PFSK-1 (cell line): ENCODE results near the gene WDR59.

Experiments used
- FOXP2 ChIP-seq: optimal IDR thresholded peaks from 2 replicates; pipeline ENCODE3; 2011; ENCODE audit warnings: borderline replicate concordance, control low read depth, inconsistent platforms; ENCODE audit not compliant: insufficient read depth; ENCODE audit errors: extremely low read length, extremely low read depth
- POLR2AphosphoS5 ChIP-seq: IDR thresholded peaks from 2 replicates; pipeline ENCODE4 v1.6.1; 2012; ENCODE audit warnings: low read depth, mild to moderate bottlenecking, control low read depth, low read length, moderate library complexity
- REST ChIP-seq, 2 experiments: IDR thresholded peaks; 2 replicates each; pipeline versions ENCODE4 v1.6.1 to v1.8.0; 2011 to 2012; ENCODE audit warnings: low read depth in 2 of 2, low read length in 2 of 2, control low read depth in 1 of 2, inconsistent platforms in 1 of 2, mild to moderate bottlenecking in 1 of 2, moderate library complexity in 1 of 2; ENCODE audit not compliant: insufficient read depth in 1 of 2
- SIN3A ChIP-seq: IDR thresholded peaks from 2 replicates; pipeline ENCODE4 v1.6.1; 2012; ENCODE audit warnings: mild to moderate bottlenecking, low read length, moderate library complexity, borderline replicate concordance; ENCODE audit not compliant: insufficient read depth
- TAF1 ChIP-seq: IDR thresholded peaks from 2 replicates; pipeline ENCODE4 v1.6.1; 2012; ENCODE audit warnings: low read length, control low read depth, borderline replicate concordance; ENCODE audit not compliant: insufficient read depth

DNA sequence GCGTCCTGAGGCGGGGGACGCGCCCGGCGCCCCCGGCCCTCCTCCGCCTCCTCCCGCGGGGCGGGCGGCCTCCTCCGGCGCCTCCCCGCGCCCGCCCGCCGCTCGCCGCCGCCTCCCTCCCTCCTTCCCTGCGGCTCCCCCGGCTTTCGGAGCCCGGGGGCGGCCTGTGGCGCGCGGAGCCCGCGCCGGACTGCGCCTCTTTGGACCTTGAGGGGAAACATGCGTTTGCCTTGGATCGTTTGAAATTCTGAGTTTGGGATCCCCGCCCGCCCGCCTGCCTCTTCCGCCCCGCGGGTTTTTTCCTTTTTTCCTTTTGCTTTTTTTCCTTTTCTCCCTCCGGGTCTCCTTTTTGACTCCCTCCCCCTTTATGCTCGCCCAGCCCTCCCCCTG, 14.3 kb upstream of the WDR59 start:
- TF ChIP-seq SIN3A = no peak
- TF ChIP-seq TAF1 = no peak
- no peak for TF ChIP-seq POLR2AphosphoS5
- no peak for TF ChIP-seq REST (IDR thresholded peaks at IDR 0.05; ENCODE audit: insufficient read depth in 1 of 2, low read depth in 2 of 2, low read length in 2 of 2)
- TF ChIP-seq FOXP2 = no peak
